ENCODE measurements around the gene CRIP3.
"Not testable (repeated sequence)": the region's sequence is repeated elsewhere in the genome, so short reads cannot be mapped to it uniquely, and the experiment has no call there.

The CRIP3 gene

DNA sequence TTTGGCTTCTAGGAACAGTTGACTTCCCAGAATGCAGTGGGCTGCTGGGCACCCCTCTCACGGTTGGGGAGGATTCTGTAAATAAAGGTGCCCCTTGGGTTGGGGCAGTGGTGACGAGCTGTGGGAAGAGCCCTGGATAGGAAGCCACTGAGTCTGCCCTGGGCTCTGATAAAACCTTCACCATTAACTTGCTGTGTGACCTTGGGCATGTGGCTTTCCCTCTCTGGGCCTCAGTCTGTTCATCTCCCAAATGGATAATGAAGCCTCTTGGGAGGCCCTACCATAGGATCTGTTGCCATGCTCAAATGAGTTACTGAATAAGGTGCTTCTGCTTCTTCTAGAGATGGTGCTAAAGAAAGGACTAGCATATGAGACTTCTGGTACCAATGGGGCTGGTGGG is 3.7 kb downstream of the CRIP3 start:
- no peak for DNase-seq

DNA sequence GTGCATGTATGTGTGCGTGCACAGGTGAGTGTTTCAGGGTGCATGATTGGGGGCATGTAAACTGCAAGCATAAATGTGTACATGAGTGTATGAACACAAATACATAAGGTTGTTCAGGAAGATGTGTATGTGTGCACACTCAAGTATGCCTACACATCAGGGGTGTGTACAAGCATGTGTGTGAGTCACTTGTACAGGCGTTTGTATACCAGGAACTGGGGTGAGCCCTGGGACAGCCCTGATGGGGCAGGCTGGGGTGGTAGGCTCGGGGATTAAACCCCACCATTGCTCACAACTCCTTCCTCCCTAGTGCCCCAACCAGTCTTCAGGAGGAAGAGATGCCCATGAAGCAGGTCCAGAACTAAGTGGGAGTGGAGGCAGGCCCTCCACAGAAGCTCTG is 4.3 kb downstream of the CRIP3 start:
- DNase-seq: no peak

DNA sequence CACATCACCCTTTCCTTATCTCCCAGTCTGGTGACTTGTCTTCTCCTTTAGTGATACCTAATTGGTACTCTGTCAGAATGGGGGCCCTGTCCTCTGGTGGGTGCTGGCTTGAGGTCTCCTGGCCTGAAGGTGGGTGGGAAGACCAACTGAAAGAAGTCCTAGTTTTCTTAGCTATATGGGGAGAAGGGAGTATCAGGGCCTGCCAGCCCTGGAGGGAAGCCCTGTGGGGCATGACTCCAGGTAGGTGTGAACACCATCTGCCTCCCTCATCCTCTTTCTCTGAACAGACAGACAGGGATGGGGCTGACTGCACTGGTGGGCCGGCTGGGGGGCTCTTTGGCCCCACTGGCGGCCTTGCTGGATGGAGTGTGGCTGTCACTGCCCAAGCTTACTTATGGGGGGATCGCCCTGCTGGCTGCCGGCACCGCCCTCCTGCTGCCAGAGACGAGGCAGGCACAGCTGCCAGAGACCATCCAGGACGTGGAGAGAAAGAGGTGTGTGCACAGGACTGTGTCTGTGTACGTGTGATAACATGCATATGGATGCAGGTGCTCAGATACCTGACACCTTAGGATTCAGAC is 4.8 kb downstream of the CRIP3 start:
- no peak for DNase-seq

DNA sequence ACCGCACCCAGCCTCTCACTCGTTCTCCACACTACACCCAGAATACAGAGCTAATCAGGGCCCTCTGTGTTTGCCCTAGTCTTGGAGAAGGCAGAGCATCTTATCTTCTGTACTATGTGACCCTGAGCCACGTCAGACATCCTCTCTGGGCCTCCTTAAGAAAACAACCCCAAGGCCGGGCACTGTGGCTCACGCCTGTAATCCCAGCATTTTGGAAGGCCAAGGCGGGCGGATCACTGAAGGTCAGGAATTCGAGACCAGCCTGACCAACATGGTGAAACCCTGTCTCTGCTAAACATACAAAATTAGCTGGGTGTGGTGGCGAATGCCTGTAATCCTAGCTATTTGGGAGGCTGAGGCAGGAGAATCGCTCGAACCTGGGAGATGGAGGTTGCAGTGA is 5.6 kb downstream of the CRIP3 start:
- not testable (repeated sequence) for DNase-seq

DNA sequence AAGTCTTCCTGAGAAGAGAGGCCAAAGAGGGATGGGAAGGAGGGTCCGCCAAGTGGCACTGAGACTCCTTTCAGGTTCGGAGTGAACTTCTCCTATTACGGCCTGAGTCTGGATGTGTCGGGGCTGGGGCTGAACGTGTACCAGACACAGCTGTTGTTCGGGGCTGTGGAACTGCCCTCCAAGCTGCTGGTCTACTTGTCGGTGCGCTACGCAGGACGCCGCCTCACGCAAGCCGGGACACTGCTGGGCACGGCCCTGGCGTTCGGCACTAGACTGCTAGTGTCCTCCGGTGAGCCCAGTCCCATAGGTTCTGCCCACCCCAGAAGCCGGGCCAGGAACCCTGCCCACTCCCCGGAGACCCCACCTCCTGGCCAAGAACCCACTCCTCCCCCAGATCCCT is 6.5 kb downstream of the CRIP3 start:
- DNase-seq: no peak

DNA sequence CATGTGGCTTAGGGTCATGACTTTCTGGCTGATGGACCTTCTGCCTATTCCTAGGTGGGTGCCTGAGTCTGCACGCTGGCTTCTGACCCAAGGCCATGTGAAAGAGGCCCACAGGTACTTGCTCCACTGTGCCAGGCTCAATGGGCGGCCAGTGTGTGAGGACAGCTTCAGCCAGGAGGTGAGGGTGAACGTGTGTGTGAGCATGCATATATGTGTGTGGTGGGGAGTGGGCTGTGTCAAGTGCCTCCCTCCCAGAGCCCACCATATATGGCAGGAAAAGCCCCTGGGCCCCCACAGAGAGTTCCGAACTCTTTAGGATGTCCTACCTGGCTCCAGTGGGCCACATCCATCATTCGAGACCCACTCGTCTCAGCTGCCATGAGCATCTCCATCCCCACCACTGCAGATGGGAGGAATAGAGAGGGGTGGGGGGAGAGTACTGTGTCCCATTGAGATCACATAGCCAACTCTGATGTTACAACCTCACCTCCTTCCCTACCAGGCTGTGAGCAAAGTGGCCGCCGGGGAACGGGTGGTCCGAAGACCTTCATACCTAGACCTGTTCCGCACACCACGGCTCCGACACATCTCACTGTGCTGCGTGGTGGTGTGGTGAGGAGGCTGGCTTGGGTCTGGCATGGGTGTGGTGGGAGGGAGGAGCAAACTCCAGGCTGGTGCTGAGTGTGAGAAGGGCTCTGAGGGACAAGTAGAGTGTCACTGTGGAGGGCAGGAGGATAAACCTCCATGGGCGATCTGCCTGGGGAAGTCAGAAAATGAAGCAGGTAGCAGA is 7.3 kb downstream of the CRIP3 start:
- DNase-seq: no peak

DNA sequence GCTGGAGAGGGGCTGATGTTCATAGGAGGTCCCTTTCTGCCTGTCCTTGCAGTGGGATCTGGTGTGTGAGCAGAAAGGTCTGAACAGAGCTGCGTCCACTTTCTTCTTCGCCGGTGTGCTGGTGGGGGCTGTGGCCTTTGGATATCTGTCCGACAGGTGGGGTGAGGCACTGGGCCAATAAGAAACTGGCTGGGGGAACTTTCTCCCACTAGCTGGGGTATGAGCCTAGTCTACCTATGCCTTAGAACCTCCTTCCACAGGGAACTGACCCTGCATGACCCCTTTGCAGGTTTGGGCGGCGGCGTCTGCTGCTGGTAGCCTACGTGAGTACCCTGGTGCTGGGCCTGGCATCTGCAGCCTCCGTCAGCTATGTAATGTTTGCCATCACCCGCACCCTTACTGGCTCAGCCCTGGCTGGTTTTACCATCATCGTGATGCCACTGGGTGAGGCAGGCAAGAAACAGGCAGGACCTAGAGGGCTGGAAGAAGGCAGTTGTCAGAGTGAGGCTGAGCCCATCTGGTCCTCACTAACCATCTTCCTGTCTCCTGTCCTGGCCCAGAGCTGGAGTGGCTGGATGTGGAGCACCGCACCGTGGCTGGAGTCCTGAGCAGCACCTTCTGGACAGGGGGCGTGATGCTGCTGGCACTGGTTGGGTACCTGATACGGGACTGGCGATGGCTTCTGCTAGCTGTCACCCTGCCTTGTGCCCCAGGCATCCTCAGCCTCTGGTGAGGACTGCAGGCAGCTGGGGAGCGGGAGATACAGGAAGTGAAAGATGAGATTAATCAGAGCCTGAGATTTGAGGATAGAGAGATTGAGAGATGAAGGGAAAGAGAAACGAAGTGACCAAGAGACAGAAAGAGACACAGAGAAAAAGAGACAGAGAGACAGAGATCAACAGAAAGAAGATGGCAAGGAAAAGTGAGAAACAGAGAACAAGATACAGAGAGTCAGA is 9.0 kb downstream of the CRIP3 start:
- DNase-seq: no peak

DNA sequence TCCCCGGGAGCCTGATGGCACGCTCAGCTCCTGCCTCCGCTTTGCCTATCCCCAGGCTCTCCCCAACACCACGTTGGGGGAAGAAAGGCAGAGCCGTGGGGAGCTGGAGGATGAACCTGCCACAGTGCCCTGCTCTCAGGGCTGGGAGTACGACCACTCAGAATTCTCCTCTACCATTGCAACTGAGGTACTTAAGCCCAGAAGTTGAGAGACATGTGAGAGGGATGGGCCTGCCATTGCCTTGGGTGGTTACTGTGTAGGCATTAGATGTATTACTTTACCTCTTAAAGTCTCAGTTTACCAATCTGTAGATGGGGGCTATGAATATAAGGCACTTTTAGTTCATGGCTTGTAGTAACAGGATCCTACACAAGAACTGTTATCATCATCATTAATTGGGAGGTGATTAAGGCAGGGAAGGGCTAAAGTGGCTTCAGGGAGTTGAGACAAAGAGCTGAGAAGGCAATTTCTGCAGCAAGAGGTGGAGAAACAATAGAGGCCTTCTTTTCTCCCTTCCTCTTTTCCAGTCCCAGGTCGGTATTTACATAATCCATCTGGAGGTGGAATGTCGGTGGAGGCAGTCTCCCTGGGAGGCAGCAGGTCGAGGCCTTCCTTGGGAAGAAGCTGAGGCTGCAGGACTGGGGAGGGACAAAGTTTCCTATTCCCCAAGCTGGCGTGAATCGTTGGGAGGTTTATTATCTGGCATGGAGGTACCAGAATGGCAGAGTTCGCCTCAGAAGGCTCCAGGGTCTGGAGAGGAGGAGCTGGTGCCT is 9.9 kb downstream of the CRIP3 start:
- no peak for DNase-seq

DNA sequence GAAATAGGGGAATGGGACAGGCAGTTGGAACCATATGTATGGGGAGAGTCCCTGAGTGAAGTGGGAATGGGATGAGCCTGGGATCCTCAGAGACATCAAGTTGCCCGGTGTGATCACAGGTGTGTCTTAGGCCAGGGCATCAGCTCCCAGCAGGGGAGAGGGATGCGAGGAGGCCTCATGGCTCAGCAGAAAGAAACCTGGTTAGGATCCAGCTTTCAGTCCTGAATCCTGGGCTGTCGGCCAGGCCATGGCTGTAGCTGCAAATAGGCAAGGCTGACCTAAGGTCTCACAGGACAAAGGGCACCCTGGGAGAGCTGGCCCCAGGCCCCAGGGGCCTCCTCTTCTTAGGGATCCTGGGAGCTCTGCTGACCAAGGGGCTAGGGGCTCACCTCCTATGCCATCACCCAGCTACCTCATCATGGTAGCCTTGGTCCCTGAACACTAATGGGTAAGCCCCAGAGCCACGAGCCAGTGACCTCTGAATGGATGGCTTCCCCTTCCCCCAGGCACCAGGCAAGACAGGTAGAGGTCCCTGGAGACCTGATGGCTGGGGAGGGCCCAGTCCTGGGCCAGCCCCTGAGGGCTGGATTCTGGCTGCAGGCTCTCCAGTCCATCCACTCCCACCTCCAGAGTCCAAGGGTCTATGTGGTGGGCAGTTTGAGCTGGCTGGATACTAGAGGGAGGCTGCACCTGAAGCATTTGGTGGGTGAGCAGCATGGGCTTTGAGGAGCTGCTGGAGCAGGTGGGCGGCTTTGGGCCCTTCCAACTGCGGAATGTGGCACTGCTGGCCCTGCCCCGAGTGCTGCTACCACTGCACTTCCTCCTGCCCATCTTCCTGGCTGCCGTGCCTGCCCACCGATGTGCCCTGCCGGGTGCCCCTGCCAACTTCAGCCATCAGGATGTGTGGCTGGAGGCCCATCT is 10.7 kb downstream of the CRIP3 start, which contains the start of gene SLC22A7:
TSS of gene SLC22A7 (plus strand) at position 617 of the 921 bp plus-strand sequence. CDS start at position 716, 99 bp downstream.
- no peak for DNase-seq

DNA sequence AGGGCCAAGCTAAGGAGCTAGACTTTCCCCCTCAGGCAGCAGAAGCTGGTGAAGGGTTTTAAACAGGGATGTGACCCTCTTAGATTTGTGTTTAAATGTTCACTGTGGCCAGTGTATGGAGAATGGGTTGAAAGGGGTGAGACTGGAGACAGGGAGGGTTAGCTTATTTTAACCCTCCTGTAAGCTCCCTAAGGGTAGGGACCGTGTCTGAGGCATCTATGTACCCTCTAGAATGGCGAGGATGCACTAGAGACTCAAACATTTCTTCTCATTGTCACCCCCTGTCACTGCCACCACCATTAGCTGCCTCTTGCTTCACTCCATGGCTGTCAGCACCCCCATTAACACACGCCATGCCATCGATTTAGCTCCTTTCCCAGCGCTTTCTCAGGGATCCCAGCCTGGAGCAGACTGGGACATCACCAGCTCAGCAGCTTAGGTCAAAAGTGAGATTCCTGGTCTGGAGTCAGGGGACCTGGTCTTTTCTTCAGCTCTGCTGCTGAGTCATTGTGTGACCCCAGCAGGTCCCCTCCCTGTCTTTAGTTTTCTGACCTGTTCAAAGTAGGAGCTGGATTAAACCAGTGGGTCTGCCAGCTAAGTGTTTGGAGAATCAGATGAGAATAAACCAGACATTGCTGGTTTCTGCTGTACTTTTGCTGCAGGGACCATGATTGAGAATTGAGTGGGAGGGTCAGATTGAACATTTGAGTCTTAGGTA is 11.7 kb downstream of the CRIP3 start:
- DNase-seq: no peak

DNA sequence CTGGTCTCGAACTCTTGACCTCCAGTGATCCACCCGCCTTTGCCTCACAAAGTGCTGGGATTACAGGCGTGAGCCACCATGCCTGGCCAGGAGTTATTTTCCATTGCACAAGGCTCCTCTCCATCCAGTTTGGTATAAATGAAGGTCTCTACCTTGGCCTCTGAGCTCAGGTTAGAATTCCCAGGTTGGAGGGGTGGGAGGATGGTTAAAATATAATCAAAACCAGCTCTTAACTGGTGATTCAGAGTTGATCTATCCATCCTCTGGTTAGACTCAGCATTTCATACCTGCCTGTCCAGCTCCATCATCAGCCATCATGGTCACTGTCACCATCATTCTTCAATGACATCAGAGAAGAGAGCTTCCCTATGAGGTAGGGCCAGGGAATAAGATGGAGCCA is 13.2 kb downstream of the CRIP3 start:
- DNase-seq: no peak

DNA sequence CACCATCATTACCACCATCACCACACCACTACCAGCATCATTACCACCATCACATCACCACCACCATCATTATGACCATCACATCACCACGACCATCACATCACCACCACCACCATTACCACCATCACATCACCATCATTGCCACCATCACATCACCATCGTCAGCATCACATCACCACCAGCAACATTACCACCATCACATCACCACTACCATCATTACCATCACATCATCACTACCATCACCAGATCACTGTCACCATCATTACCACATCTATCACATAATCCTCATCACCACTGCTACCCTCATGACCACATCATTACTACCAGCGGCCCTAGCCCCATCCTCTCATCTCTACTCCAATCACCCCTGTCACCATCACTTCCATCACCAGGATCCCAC is 14.1 kb downstream of the CRIP3 start:
- no peak for DNase-seq

DNA sequence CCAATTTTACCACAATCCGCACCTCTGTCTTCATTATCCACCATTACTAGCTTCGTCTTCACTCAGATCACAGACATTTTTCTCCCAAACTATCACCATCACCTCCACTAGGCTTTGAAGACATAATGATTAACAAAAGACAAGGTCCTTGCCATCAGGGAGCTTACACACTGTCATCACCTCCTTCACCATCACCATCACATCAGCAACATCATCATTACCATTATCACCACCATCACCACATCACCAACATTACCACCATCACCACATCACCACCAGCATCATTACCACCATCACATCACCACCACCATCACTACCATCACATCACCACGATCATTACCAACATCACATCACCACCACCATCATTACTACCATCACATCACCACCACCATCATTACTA is 14.9 kb downstream of the CRIP3 start:
- no peak for DNase-seq

DNA sequence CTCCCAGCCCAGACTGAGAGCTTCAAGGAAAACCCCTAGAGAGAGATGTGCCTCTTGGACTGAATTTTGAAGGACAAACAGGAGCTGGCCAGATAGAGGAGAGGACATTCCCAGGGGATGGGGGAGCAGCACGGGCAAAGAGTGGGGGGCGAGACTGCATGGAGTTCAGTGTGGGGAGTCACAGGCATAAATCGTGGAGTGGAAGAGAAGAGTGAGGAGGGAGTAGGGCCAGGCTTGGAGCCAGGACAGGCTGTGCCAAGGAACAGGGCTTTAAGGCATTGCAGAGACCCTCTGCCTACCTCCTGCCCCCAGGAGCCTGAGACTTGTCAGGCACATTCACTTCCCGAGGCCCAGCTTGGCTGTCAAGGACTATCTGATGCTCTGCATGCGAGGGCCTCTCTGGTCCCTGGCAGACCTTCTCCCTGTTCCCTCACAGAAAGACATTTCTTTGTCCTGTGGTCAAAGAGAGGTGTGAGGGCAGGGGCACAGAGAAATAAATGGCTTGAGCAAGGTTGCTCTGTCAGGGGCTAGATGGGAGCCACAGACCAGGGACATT is 15.8 kb downstream of the CRIP3 start:
- no peak for DNase-seq

DNA sequence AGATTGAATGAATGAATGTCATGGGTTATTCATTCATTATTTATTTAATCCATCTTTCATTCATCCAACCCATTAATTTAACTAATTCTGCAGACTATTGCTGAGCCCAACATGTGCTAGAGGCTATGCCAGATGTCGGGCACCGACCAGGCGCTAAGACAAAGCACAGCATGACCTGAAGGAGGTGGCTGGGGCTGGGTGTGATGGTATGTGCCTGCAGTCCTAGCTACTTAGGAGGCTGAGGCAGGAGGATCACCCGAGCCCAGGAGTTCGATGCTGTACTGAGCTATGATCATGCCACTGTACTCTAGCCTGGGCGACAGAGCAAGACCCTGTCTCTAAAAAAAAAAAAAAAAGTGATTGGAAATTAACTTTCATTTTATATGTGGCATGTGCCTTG is 16.3 kb downstream of the CRIP3 start:
- DNase-seq: no peak

DNA sequence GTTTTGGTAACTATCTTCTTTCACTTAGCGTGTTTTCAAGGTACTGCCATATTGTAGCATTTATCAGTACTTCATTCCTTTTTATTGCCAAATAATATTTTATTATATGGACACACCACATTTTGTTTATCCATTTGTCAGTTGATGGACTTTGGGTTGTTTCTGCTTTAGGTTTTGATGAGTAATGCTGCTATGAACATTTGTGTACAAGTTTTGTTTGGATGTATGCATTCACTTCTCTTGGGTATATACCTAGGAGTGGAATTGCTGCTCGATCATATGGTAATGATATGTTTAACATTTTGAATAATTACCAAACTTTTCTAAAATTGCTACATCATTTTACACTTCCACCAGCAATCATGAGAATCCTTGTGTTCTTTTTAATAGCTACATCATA is 16.9 kb downstream of the CRIP3 start:
- no peak for DNase-seq

DNA sequence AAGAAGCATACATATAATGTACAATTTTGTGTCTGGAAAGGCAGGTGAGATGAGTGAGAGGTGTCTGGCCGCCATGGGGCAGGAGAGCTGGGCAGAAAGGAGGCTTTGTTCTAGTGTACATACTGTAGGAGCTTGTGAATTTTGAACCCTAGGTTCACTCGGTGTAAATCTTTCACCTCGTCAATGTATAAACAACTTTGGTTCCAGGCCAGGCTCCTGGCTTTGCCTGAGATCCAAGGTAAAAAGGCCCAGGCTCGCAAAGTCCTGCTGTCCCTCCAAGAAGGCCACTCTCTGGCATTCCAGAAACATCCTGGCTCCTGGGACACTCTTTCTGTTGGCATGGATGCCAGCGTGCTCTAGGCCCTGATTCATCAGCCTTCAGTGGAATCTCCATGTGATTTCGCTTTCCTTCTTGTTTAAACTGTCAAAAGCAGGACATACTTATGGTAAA is 17.7 kb downstream of the CRIP3 start:
- DNase-seq: no peak

DNA sequence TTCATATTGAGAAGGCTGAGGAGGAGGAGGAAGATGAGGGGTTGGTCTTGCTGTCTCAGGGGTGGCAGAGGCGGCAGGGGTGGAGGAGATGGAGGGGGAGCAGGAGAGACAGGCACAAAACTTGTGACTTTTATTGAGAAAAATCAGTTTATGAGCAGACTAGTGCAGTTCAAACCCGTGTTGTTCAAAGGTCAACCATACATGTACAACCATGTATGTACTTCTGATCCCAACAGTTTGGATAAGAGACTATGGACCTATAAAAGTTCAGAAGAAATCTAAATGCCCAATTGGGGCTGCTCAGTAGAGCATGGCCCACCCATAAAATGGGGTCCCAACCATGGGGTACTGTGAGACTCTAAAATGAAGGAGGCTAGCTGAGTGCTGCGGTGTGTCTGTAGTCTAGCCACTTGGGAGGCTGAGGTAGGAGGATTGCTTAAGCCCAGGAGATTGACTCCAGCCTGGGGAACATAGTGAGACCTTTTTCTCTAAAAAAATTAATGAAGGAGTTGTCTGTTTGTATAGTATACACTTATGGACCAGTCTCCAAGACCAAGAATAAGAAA is 18.2 kb downstream of the CRIP3 start:
- DNase-seq: no peak

DNA sequence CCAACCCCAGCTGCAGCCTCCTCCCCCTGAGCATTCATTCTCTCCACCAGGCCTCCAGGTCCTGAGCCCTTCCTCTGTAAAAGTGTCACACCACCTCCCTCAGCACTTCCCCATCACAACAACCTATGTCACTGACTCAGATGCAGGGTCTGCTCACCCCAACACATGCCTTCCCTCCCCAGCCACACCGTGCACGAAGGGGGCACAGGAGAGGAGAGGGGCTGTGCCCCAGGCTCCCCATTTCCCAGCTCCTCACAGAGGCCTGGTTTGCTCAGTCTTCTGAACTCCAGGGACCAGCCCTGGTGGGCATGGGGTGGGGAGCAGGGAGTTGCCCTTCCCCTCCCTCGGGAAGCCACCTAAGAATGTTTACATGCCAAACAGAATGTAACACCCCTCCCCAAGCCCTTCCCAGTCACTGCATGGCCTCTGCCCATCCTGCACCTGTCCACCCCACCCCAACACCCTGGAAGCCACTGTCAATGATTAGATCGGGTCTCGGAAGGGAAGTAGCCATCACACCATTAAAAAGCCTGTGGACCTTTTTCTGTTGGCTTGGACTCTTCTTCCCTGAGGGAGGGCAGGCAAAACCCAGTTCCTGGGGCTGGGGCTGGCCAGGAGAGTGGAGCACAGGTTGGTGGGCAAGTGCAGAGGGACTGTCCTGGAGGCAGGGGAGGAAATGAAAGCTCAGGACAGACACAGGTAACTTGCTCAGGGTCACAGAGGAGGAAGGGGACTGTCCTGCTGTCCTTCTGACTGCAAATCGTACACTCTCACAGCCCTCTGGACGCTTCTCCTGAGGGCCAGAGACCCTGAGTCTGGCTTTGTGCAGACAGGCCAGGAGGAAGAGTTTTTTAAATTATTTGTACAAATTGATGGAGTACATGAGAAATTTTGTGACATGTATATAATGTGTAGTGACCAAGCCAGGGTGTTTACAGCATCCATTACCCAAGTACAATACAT is 20.6 kb downstream of the CRIP3 start:
- no peak for DNase-seq
